ENCODE results near the gene CAB39. TPM values are rescaled to one million over a fixed set of nuclear protein-coding genes. Genes with fewer than 3 reads are reported as not detected.

The CAB39 gene
- polyA plus RNA-seq, 1 donor (not counting 4 experiments of a cell fraction or from before 2014, with no cell fraction given): 120 TPM

- peak; percentile 25 to 64 (median 31) for TF ChIP-seq CTCF (optimal IDR thresholded peaks at IDR 0.05 in 1 of 3, IDR thresholded peaks at IDR 0.05 in 1 of 3, conservative IDR thresholded peaks at IDR 0.05 in 1 of 3; ENCODE audit: extremely low read depth in 1 of 3, insufficient read depth in 2 of 3, low read length in 3 of 3)
- TF ChIP-seq EZH2 (IDR thresholded peaks at IDR 0.05; ENCODE audit: low read length): no peak
- H3K9me1 ChIP-seq (ENCODE audit: control insufficient read depth, extremely low read depth, insufficient read depth, low read length): no peaks in the 10 kb centered on the region
- H3K79me2 ChIP-seq (ENCODE audit: control insufficient read depth, insufficient read depth, low read length): no peaks in the 10 kb centered on the region
- no peaks in the 10 kb centered on the region for H4K20me1 ChIP-seq (ENCODE audit: control insufficient read depth, extremely low read depth, insufficient read depth, low read length)
- H3K9ac ChIP-seq (ENCODE audit: control insufficient read depth, extremely low read depth, insufficient read depth, low read length): peak within 1 kb of the TSS; percentile 62
- H3K27ac ChIP-seq (ENCODE audit: control insufficient read depth, insufficient read depth, low read length): no peak within 1 kb of the TSS
- peak within 1 kb of the TSS; percentile 92 for H2AFZ ChIP-seq (ENCODE audit: control insufficient read depth, low read length)
- H3K27me3 ChIP-seq (ENCODE audit: control insufficient read depth, extremely low read depth, insufficient read depth, low read length): peaks cover 25% of the 10 kb centered on the region
- no peak for FAIRE-seq
- peak within 1 kb of the TSS; percentile 71 to 77 (median 77) for H3K4me3 ChIP-seq (ENCODE audit: control insufficient read depth in 2 of 3, extremely low read depth in 1 of 3, insufficient read depth in 2 of 3, low read depth in 1 of 3, low read length in 3 of 3)
- dilution Hi-C loops (cut with MboI; ENCODE audit: extremely low pct_ligation_motif_present, low sequenced_read_pairs): no loop called here
- peaks cover 7% of the 10 kb centered on the region for H3K4me1 ChIP-seq (ENCODE audit: control insufficient read depth, extremely low read depth, insufficient read depth, low read length)
- H3K9me3 ChIP-seq (ENCODE audit: control insufficient read depth, low read depth, low read length): no peaks in the 10 kb centered on the region
- peak within 1 kb of the TSS; percentile 85 for H3K4me2 ChIP-seq (ENCODE audit: control insufficient read depth, extremely low read depth, insufficient read depth, low read depth, low read length)
- peak; percentile 11 for DNase-seq (ENCODE audit: low read depth, low spot score)
- no peaks in the 10 kb centered on the region for H3K36me3 ChIP-seq (ENCODE audit: control insufficient read depth in 2 of 2, extremely low read depth in 1 of 2, insufficient read depth in 2 of 2, low read length in 2 of 2)
Observed at GRCh38 chr2:230864605-230865306, 152.1 kb downstream of the CAB39 start, which contains the start of gene ITM2C. Gene ITM2C (plus strand): TSS chr2:230864942. CDS start chr2:230865026, 84 bp downstream.

- TF ChIP-seq EZH2 (IDR thresholded peaks at IDR 0.05; ENCODE audit: low read length) (no peak), CTCF (optimal IDR thresholded peaks at IDR 0.05 in 1 of 3, IDR thresholded peaks at IDR 0.05 in 1 of 3, conservative IDR thresholded peaks at IDR 0.05 in 1 of 3; ENCODE audit: extremely low read depth in 1 of 3, insufficient read depth in 2 of 3, low read length in 3 of 3) (no peak)
- Histone ChIP-seq H3K9me3 (ENCODE audit: control insufficient read depth, low read depth, low read length) (no peaks in the 10 kb centered on the region), H3K79me2 (ENCODE audit: control insufficient read depth, insufficient read depth, low read length) (no peaks in the 10 kb centered on the region), H3K4me2 (ENCODE audit: control insufficient read depth, extremely low read depth, insufficient read depth, low read depth, low read length) (peak overlapping the region; percentile 85), H3K27ac (ENCODE audit: control insufficient read depth, insufficient read depth, low read length) (no peak overlapping the region), H3K9ac (ENCODE audit: control insufficient read depth, extremely low read depth, insufficient read depth, low read length) (peak overlapping the region; percentile 62), H3K4me3 (ENCODE audit: control insufficient read depth in 2 of 3, extremely low read depth in 1 of 3, insufficient read depth in 2 of 3, low read depth in 1 of 3, low read length in 3 of 3) (peak overlapping the region; percentile 62 to 77 (median 71)), H3K9me1 (ENCODE audit: control insufficient read depth, extremely low read depth, insufficient read depth, low read length) (no peaks in the 10 kb centered on the region), H3K4me1 (ENCODE audit: control insufficient read depth, extremely low read depth, insufficient read depth, low read length) (peaks cover 7% of the 10 kb centered on the region), H3K27me3 (ENCODE audit: control insufficient read depth, extremely low read depth, insufficient read depth, low read length) (peaks cover 25% of the 10 kb centered on the region), H4K20me1 (ENCODE audit: control insufficient read depth, extremely low read depth, insufficient read depth, low read length) (no peaks in the 10 kb centered on the region), H2AFZ (ENCODE audit: control insufficient read depth, low read length) (peak overlapping the region; percentile 86), H3K36me3 (ENCODE audit: control insufficient read depth in 2 of 2, extremely low read depth in 1 of 2, insufficient read depth in 2 of 2, low read length in 2 of 2) (no peaks in the 10 kb centered on the region)
- DNase-seq (ENCODE audit: low read depth, low spot score): no peak
- FAIRE-seq: no peak
- dilution Hi-C loops (cut with MboI; ENCODE audit: extremely low pct_ligation_motif_present, low sequenced_read_pairs): no loop called here
Observed at GRCh38 chr2:230865307-230865765, 152.7 kb downstream of the CAB39 start.

Data from keratinocyte (primary cell).